GM23338 (cell line): ENCODE data around the gene PML. TPM values are rescaled to one million over a fixed set of nuclear protein-coding genes. Genes with fewer than 3 reads are reported as not detected.

ENCODE experiments used
- ATAC-seq: fragments of 200-7000 bp; cut with Tn5 transposase; 3 replicates; pipeline ENCODE4 v1.9.1; 2020
- DNase-seq: peaks from one replicate; pipeline ENCODE4 v3.0.0-alpha.2; 2015; ENCODE audit warnings: low spot score
- H2AFZ ChIP-seq: fragments of 200-600 bp; sonication (generic); 2 replicates; pipeline ENCODE4 v1.8.0; 2016; ENCODE audit warnings: antibody characterized with exemption, mild to moderate bottlenecking, moderate library complexity
- H3F3A ChIP-seq: fragments of 200-600 bp; sonication (generic); replicated peaks from 2 replicates; pipeline ENCODE4 v1.8.0; 2017; ENCODE audit warnings: antibody characterized with exemption, mixed run types, low read depth
- H3K27ac ChIP-seq: fragments of 200-600 bp; sonication (generic); 2 replicates; pipeline ENCODE4 v1.6.1; 2016; ENCODE audit warnings: low read depth
- H3K27me3 ChIP-seq: fragments of 200-600 bp; sonication (generic); 2 replicates; pipeline ENCODE4 v1.8.0; 2016; ENCODE audit warnings: mild to moderate bottlenecking, mixed run types, moderate library complexity; ENCODE audit not compliant: insufficient read depth
- H3K36me3 ChIP-seq: fragments of 200-600 bp; sonication (generic); 2 replicates; pipeline ENCODE4 v1.8.0; 2016; ENCODE audit warnings: mild to moderate bottlenecking; ENCODE audit not compliant: insufficient read depth
- H3K4me1 ChIP-seq: fragments of 200-600 bp; sonication (generic); 2 replicates; pipeline ENCODE4 v1.8.0; 2016; ENCODE audit warnings: mild to moderate bottlenecking, moderate library complexity; ENCODE audit not compliant: insufficient read depth
- H3K4me2 ChIP-seq: fragments of 200-600 bp; sonication (generic); 2 replicates; pipeline ENCODE4 v1.7.1; 2017; ENCODE audit warnings: mixed run types
- H3K4me3 ChIP-seq: fragments of 200-600 bp; sonication (generic); 2 replicates; pipeline ENCODE4 v1.6.1; 2016; ENCODE audit warnings: mixed run types
- H3K79me2 ChIP-seq: fragments of 200-600 bp; sonication (generic); replicated peaks from 2 replicates; pipeline ENCODE4 v1.8.0; 2017; ENCODE audit warnings: mild to moderate bottlenecking; ENCODE audit not compliant: insufficient read depth
- H3K9me2 ChIP-seq: fragments of 200-600 bp; sonication (generic); 2 replicates; pipeline ENCODE4 v1.8.0; 2017; ENCODE audit not compliant: insufficient read depth
- H4K20me1 ChIP-seq: fragments of 200-600 bp; sonication (generic); replicated peaks from 2 replicates; pipeline ENCODE4 v1.8.0; 2017; ENCODE audit warnings: mild to moderate bottlenecking; ENCODE audit not compliant: insufficient read depth
- H3K27ac Mint-ChIP-seq: 2 replicates; pipeline ENCODE4 v1.8.0; 2020; ENCODE audit warnings: inconsistent platforms, mild to moderate bottlenecking, moderate library complexity, mixed read lengths
- H3K27me3 Mint-ChIP-seq: 3 replicates; pipeline ENCODE4 v1.8.0; 2022; ENCODE audit warnings: low read depth, mild to moderate bottlenecking, moderate library complexity, mixed read lengths, inconsistent platforms; ENCODE audit not compliant: insufficient read depth, poor library complexity
- H3K36me3 Mint-ChIP-seq: 3 replicates; pipeline ENCODE4 v1.8.0; 2021; ENCODE audit warnings: low read depth, mild to moderate bottlenecking, inconsistent platforms, moderate library complexity, mixed read lengths
- H3K4me1 Mint-ChIP-seq: 3 replicates; pipeline ENCODE4 v1.8.0; 2020; ENCODE audit warnings: mild to moderate bottlenecking, inconsistent platforms, mixed read lengths
- H3K4me3 Mint-ChIP-seq: 3 replicates; pipeline ENCODE4 v1.8.0; 2021; ENCODE audit warnings: moderate library complexity, mild to moderate bottlenecking, inconsistent platforms, mixed read lengths
- H3K9me3 Mint-ChIP-seq: 3 replicates; pipeline ENCODE4 v1.8.0; 2020; ENCODE audit warnings: moderate library complexity, mild to moderate bottlenecking, inconsistent platforms, mixed read lengths
- EZH2 ChIP-seq: fragments of 200-600 bp; sonication (generic); IDR thresholded peaks from one replicate; pipeline ENCODE4 v1.8.0; 2017; ENCODE audit warnings: antibody characterized with exemption, mild to moderate bottlenecking, low read depth; ENCODE audit not compliant: unreplicated experiment
- EZH2phosphoT487 ChIP-seq: fragments of 200-600 bp; sonication (generic); IDR thresholded peaks from one replicate; pipeline ENCODE4 v1.8.1; 2018; ENCODE audit warnings: antibody characterized with exemption; ENCODE audit not compliant: unreplicated experiment
- JUNB ChIP-seq: IDR thresholded peaks from one replicate; pipeline ENCODE4 v1.6.1; 2016; ENCODE audit warnings: antibody characterized with exemption; ENCODE audit not compliant: unreplicated experiment
- POLR2AphosphoS5 ChIP-seq: IDR thresholded peaks from 2 replicates; pipeline ENCODE4 v1.6.1; 2016; ENCODE audit warnings: antibody characterized with exemption, low read depth
- STAT1 ChIP-seq: IDR thresholded peaks from one replicate; pipeline ENCODE4 v1.6.1; 2016; ENCODE audit warnings: antibody characterized with exemption; ENCODE audit not compliant: unreplicated experiment
- ZNF114 ChIP-seq: fragments of 250-450 bp; sonication (Bioruptor Pico); IDR thresholded peaks from 2 replicates; pipeline ENCODE4 v1.5.0; 2020; ENCODE audit warnings: mild to moderate bottlenecking, moderate library complexity
- polyA plus RNA-seq: library from polyadenylated mRNA; unstranded; fragments of >200 nt; fragmentation: Nextera tagmentation; extraction: Ambion mirVana; gene quantifications from 2 replicates; pipeline ENCODE4 v1.2.1, GENCODE V29; 2016
- total RNA-seq: library from RNA; depleted of rRNA; stranded (reverse); fragments of >200 nt; shearing (Covaris generic); gene quantifications from 2 replicates; pipeline ENCODE4 v1.2.3, GENCODE V29; 2014
- TF ChIP-seq, protein P1 (sequence below), 2 experiments: fragments of 200-600 bp in 1 of 2; sonication (generic) in 1 of 2; conservative IDR thresholded peaks; 2 replicates each; pipeline versions ENCODE4 v1.5.1 to v1.6.1; 2016 to 2017; ENCODE audit warnings: antibody characterized with exemption in 2 of 2, low read depth in 2 of 2, mild to moderate bottlenecking in 2 of 2, moderate library complexity in 1 of 2
- TF ChIP-seq, protein P2 (sequence below): IDR thresholded peaks from 2 replicates; pipeline ENCODE4 v1.6.1; 2016; ENCODE audit warnings: antibody characterized with exemption
- TF ChIP-seq, protein P3 (sequence below): fragments of 250-450 bp; sonication (Bioruptor Pico); IDR thresholded peaks from 2 replicates; pipeline ENCODE4 v1.5.0; 2020; ENCODE audit warnings: mild to moderate bottlenecking, moderate library complexity

PML gene
- total and polyA plus RNA-seq, 2 experiments from 2014 or later, result 19.0 to 73.1 TPM

DNA sequence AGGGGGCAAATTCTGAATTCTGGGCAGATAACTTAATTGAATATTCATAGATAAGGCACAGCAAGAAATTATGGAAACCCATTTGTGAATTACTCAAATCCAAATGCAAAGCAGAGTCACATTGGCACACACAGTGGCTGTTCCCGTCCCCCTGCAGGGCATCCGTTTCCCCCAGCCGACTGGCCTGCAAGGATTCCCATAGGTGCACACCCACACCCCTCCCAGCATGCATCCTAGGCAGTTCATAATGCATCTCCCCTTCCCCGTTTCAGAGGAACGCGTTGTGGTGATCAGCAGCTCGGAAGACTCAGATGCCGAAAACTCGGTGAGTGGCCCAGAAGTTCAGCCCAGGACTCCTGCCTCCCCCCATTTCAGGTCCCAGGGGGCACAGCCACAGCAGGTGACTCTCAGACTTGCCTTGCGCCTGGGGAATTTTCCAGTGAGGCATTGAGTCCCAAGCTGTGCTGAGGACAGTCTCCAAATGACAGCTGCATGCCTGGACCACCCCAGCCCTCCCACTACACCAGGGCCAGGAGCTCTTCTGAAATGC is 39.8 kb downstream of the PML start:
- no peak overlapping the region for H2AFZ ChIP-seq
- no peak for ATAC-seq
- H3K9me2 ChIP-seq, result no peaks in the 10 kb centered on the region
- H4K20me1 ChIP-seq, result no peaks in the 10 kb centered on the region; the same call in 1 of the 2 replicates
- H3K36me3 ChIP-seq, result no peaks in the 10 kb centered on the region
- no peaks in the 10 kb centered on the region for H3K79me2 ChIP-seq
- H3K4me1 Mint-ChIP-seq, result peaks cover 22% of the 10 kb centered on the region
- no peak overlapping the region for H3K4me3 Mint-ChIP-seq
- H3K36me3 Mint-ChIP-seq, result peaks cover 6% of the 10 kb centered on the region; the same call in 2 of the 3 replicates
- H3K27me3 ChIP-seq, result no peaks in the 10 kb centered on the region
- no peak overlapping the region for H3K4me3 ChIP-seq
- H3K9me3 Mint-ChIP-seq, result no peaks in the 10 kb centered on the region; the same call in 2 of the 3 replicates
- TF ChIP-seq, protein P1, sequence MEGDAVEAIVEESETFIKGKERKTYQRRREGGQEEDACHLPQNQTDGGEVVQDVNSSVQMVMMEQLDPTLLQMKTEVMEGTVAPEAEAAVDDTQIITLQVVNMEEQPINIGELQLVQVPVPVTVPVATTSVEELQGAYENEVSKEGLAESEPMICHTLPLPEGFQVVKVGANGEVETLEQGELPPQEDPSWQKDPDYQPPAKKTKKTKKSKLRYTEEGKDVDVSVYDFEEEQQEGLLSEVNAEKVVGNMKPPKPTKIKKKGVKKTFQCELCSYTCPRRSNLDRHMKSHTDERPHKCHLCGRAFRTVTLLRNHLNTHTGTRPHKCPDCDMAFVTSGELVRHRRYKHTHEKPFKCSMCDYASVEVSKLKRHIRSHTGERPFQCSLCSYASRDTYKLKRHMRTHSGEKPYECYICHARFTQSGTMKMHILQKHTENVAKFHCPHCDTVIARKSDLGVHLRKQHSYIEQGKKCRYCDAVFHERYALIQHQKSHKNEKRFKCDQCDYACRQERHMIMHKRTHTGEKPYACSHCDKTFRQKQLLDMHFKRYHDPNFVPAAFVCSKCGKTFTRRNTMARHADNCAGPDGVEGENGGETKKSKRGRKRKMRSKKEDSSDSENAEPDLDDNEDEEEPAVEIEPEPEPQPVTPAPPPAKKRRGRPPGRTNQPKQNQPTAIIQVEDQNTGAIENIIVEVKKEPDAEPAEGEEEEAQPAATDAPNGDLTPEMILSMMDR (conservative IDR thresholded peaks at IDR 0.05; ENCODE audit: low read depth in 2 of 2), result no peak
- TF ChIP-seq JUNB (no peak), EZH2phosphoT487 (no peak), ZNF114 (CRISPR knock-in tag) (no peak), EZH2 (no peak), STAT1 (no peak), POLR2AphosphoS5 (no peak)
- TF ChIP-seq, protein P2, sequence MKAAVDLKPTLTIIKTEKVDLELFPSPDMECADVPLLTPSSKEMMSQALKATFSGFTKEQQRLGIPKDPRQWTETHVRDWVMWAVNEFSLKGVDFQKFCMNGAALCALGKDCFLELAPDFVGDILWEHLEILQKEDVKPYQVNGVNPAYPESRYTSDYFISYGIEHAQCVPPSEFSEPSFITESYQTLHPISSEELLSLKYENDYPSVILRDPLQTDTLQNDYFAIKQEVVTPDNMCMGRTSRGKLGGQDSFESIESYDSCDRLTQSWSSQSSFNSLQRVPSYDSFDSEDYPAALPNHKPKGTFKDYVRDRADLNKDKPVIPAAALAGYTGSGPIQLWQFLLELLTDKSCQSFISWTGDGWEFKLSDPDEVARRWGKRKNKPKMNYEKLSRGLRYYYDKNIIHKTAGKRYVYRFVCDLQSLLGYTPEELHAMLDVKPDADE, result no peak
- TF ChIP-seq, protein P3, sequence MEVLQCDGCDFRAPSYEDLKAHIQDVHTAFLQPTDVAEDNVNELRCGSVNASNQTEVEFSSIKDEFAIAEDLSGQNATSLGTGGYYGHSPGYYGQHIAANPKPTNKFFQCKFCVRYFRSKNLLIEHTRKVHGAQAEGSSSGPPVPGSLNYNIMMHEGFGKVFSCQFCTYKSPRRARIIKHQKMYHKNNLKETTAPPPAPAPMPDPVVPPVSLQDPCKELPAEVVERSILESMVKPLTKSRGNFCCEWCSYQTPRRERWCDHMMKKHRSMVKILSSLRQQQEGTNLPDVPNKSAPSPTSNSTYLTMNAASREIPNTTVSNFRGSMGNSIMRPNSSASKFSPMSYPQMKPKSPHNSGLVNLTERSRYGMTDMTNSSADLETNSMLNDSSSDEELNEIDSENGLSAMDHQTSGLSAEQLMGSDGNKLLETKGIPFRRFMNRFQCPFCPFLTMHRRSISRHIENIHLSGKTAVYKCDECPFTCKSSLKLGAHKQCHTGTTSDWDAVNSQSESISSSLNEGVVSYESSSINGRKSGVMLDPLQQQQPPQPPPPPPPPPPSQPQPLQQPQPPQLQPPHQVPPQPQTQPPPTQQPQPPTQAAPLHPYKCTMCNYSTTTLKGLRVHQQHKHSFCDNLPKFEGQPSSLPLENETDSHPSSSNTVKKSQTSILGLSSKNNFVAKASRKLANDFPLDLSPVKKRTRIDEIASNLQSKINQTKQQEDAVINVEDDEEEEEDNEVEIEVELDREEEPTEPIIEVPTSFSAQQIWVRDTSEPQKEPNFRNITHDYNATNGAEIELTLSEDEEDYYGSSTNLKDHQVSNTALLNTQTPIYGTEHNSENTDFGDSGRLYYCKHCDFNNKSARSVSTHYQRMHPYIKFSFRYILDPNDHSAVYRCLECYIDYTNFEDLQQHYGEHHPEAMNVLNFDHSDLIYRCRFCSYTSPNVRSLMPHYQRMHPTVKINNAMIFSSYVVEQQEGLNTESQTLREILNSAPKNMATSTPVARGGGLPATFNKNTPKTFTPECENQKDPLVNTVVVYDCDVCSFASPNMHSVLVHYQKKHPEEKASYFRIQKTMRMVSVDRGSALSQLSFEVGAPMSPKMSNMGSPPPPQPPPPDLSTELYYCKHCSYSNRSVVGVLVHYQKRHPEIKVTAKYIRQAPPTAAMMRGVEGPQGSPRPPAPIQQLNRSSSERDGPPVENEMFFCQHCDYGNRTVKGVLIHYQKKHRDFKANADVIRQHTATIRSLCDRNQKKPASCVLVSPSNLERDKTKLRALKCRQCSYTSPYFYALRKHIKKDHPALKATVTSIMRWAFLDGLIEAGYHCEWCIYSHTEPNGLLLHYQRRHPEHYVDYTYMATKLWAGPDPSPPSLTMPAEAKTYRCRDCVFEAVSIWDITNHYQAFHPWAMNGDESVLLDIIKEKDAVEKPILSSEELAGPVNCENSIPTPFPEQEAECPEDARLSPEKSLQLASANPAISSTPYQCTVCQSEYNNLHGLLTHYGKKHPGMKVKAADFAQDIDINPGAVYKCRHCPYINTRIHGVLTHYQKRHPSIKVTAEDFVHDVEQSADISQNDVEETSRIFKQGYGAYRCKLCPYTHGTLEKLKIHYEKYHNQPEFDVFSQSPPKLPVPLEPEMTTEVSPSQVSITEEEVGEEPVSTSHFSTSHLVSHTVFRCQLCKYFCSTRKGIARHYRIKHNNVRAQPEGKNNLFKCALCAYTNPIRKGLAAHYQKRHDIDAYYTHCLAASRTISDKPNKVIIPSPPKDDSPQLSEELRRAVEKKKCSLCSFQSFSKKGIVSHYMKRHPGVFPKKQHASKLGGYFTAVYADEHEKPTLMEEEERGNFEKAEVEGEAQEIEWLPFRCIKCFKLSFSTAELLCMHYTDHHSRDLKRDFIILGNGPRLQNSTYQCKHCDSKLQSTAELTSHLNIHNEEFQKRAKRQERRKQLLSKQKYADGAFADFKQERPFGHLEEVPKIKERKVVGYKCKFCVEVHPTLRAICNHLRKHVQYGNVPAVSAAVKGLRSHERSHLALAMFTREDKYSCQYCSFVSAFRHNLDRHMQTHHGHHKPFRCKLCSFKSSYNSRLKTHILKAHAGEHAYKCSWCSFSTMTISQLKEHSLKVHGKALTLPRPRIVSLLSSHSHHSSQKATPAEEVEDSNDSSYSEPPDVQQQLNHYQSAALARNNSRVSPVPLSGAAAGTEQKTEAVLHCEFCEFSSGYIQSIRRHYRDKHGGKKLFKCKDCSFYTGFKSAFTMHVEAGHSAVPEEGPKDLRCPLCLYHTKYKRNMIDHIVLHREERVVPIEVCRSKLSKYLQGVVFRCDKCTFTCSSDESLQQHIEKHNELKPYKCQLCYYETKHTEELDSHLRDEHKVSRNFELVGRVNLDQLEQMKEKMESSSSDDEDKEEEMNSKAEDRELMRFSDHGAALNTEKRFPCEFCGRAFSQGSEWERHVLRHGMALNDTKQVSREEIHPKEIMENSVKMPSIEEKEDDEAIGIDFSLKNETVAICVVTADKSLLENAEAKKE, result no peak
- no peak overlapping the region for H3K27ac ChIP-seq
- peaks cover 27% of the 10 kb centered on the region for H3K27me3 Mint-ChIP-seq
- no peaks in the 10 kb centered on the region for H3F3A ChIP-seq
- no peak overlapping the region for H3K27ac Mint-ChIP-seq
- peaks cover 6% of the 10 kb centered on the region for H3K4me1 ChIP-seq
- no peak for DNase-seq
- no peak overlapping the region for H3K4me2 ChIP-seq
